HL-60 (cell line): ENCODE results near the gene TXNDC2.

Experiments used
- DNase-seq, 2 experiments: peaks; one replicate each; pipeline ENCODE4 v3.0.0-alpha.2; 2010 to 2020; ENCODE audit warnings: low read depth in 1 of 2, low spot score in 1 of 2
- H3K27ac ChIP-seq: fragments of 250-450 bp; sonication (Bioruptor Pico); replicated peaks from 2 replicates; pipeline ENCODE4 v1.5.1; 2020; ENCODE audit warnings: mild to moderate bottlenecking, moderate library complexity
- H3K27me3 ChIP-seq: fragments of 250-450 bp; sonication (Bioruptor Pico); 2 replicates; pipeline ENCODE4 v1.5.1; 2021; ENCODE audit warnings: mild to moderate bottlenecking, moderate library complexity; ENCODE audit not compliant: insufficient read depth, poor library complexity, severe bottlenecking
- H3K4me3 ChIP-seq: replicated peaks from 2 replicates; pipeline ENCODE4 v1.5.1; 2011; ENCODE audit warnings: mild to moderate bottlenecking, control low read depth, low read length; ENCODE audit not compliant: insufficient read depth
- CTCF ChIP-seq: IDR thresholded peaks from one replicate; pipeline ENCODE4 v1.5.1; 2011; ENCODE audit warnings: low read length, control low read depth, inconsistent platforms; ENCODE audit not compliant: insufficient read depth
- GABPA ChIP-seq: IDR thresholded peaks from 2 replicates; pipeline ENCODE4 v1.6.1; 2012; ENCODE audit warnings: low read depth
- POLR2AphosphoS5 ChIP-seq: IDR thresholded peaks from 2 replicates; pipeline ENCODE4 v1.6.1; 2012; ENCODE audit warnings: low read depth
- SPI1 ChIP-seq: IDR thresholded peaks from 2 replicates; pipeline ENCODE4 v1.6.1; 2012; ENCODE audit warnings: low read depth, mild to moderate bottlenecking, borderline replicate concordance
- TF ChIP-seq, protein P1 (sequence below): IDR thresholded peaks from 2 replicates; pipeline ENCODE4 v1.6.1; 2012; ENCODE audit warnings: low read depth; ENCODE audit not compliant: insufficient replicate concordance

The TXNDC2 gene

GRCh38 chr18:9905401-9905922, 19.7 kb downstream of the TXNDC2 start:
- H3K27ac ChIP-seq = no peak overlapping the region; the same call in 1 of the 2 replicates
- TF ChIP-seq, protein P1, sequence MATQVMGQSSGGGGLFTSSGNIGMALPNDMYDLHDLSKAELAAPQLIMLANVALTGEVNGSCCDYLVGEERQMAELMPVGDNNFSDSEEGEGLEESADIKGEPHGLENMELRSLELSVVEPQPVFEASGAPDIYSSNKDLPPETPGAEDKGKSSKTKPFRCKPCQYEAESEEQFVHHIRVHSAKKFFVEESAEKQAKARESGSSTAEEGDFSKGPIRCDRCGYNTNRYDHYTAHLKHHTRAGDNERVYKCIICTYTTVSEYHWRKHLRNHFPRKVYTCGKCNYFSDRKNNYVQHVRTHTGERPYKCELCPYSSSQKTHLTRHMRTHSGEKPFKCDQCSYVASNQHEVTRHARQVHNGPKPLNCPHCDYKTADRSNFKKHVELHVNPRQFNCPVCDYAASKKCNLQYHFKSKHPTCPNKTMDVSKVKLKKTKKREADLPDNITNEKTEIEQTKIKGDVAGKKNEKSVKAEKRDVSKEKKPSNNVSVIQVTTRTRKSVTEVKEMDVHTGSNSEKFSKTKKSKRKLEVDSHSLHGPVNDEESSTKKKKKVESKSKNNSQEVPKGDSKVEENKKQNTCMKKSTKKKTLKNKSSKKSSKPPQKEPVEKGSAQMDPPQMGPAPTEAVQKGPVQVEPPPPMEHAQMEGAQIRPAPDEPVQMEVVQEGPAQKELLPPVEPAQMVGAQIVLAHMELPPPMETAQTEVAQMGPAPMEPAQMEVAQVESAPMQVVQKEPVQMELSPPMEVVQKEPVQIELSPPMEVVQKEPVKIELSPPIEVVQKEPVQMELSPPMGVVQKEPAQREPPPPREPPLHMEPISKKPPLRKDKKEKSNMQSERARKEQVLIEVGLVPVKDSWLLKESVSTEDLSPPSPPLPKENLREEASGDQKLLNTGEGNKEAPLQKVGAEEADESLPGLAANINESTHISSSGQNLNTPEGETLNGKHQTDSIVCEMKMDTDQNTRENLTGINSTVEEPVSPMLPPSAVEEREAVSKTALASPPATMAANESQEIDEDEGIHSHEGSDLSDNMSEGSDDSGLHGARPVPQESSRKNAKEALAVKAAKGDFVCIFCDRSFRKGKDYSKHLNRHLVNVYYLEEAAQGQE = no peak
- TF ChIP-seq POLR2AphosphoS5 = no peak
- no peak for TF ChIP-seq CTCF
- TF ChIP-seq SPI1 = no peak
- no peak for TF ChIP-seq GABPA
- peak in 1 of 2 experiments; percentile 45 for DNase-seq
- no peak overlapping the region for H3K4me3 ChIP-seq
- H3K27me3 ChIP-seq = no peaks in the 10 kb centered on the region

DNA sequence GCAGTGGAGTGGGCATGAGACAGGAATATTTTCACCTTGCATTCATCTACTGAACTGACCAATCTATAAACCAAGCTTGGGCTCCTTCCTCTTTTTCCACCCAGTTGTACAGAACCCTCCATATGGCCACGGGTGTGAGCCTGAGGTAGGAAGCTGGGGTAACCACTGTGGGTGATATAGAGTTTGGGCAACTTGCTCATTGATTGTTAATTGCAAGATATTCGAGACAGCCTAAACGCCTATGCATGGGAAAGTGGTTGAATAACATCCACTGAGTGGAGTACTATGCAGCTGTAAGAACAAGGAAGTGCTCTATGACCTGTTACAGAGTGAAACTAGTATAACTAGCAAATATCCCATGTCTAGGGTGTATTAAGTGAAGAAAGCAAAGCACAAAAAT, 20.7 kb downstream of the TXNDC2 start:
- peak in 1 of 2 experiments; percentile 82 for DNase-seq
- no peaks in the 10 kb centered on the region for H3K27me3 ChIP-seq
- H3K4me3 ChIP-seq = no peak overlapping the region
- TF ChIP-seq CTCF = no peak
- TF ChIP-seq SPI1 = peak; percentile 84
- TF ChIP-seq, protein P1 = no peak
- H3K27ac ChIP-seq = peak overlapping the region; percentile 25

GRCh38 chr18:9907867-9908266, 22.1 kb downstream of the TXNDC2 start:
- no peak for TF ChIP-seq GABPA
- TF ChIP-seq, protein P1 = no peak
- no peak for TF ChIP-seq SPI1
- TF ChIP-seq CTCF = no peak
- no peak for TF ChIP-seq POLR2AphosphoS5
- DNase-seq = no peak
- Histone ChIP-seq H3K27ac (no peak overlapping the region), H3K27me3 (no peaks in the 10 kb centered on the region), H3K4me3 (no peak overlapping the region)
